Esophagus (tissue), 2 donors: ENCODE measurements around the gene CDKAL1. TPM values are rescaled to one million over a fixed set of nuclear protein-coding genes. Genes with fewer than 3 reads are reported as not detected.
"Not testable (repeated sequence)": the region's sequence is repeated elsewhere in the genome, so short reads cannot be mapped to it uniquely, and the experiment has no call there.

ENCODE experiments used
- H3K27ac ChIP-seq, 2 donors: one replicate each; pipeline ENCODE4 v1.5.1; 2013; ENCODE audit warnings: low read depth in 2 of 2, mild to moderate bottlenecking in 2 of 2, inconsistent platforms in 1 of 2, low read length in 1 of 2, moderate library complexity in 1 of 2
- H3K27me3 ChIP-seq, 2 donors: one replicate each; pipeline ENCODE4 v1.6.1; 2013; ENCODE audit warnings: low read length in 2 of 2, control low read depth in 1 of 2, mild to moderate bottlenecking in 1 of 2; ENCODE audit not compliant: insufficient read depth in 2 of 2, control insufficient read depth in 1 of 2
- H3K36me3 ChIP-seq, 2 donors: one replicate each; pipeline ENCODE4 v1.6.1; 2013; ENCODE audit warnings: low read length in 1 of 2; ENCODE audit not compliant: control insufficient read depth in 2 of 2, insufficient read depth in 2 of 2
- H3K4me1 ChIP-seq, 2 donors: one replicate each; pipeline ENCODE4 v1.6.1; 2013; ENCODE audit warnings: low read length in 1 of 2; ENCODE audit not compliant: control insufficient read depth in 2 of 2, insufficient read depth in 2 of 2
- H3K4me3 ChIP-seq, 2 donors: one replicate each; pipeline ENCODE4 v1.5.1; 2013; ENCODE audit warnings: low read length in 2 of 2, mild to moderate bottlenecking in 2 of 2, low read depth in 1 of 2, moderate library complexity in 1 of 2
- H3K9me3 ChIP-seq, 2 donors: one replicate each; pipeline ENCODE4 v1.6.1; 2013; ENCODE audit warnings: mild to moderate bottlenecking in 2 of 2, low read depth in 1 of 2, low read length in 1 of 2, moderate library complexity in 1 of 2; ENCODE audit not compliant: control insufficient read depth in 2 of 2, insufficient read depth in 1 of 2
- WGBS, 2 donors: extraction: QIAGEN DNeasy Blood & Tissue Kit; methylation state at CpG; one replicate each; pipeline ENCODE4 v1.1.7; 2013; 5-methylcytosine and 5-hydroxymethylcytosine counted together
- polyA plus RNA-seq, 2 donors: library from polyadenylated mRNA; stranded (reverse); fragments of 200-250 nt; gene quantifications; one replicate each; pipeline ENCODE4 v1.2.3, GENCODE V29; 2013
- donor health status: healthy with polysubstance abuse.
- donor health status: Bipolar disorder and iron deficiency.

Gene CDKAL1
- polyA plus RNA-seq, 2 donors: 3.5 TPM

DNA sequence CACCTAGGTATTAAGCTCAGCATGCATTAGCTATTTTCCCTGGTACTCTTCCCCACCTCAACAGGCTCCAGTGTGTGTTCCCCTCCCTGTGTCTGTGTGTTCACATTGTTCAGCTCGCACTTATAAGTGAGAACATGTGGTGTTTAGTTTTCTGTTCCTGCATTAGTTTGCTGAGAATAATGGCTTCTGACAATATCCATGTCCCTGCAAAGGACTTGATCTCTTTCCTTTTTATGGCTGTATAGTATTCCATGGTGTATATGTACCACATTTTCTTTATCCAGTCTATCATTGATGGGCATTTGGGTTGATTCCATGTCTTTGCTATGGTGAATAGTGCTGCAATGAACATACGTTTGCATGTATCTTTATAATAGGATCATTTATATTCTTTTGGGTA, 521.2 kb downstream of the CDKAL1 start:
- H3K27me3 ChIP-seq, H3K36me3 ChIP-seq: not testable (repeated sequence)
- 96 to 100% methylated on average over 2 of the region's 2 CpGs for WGBS, 2 donors

GRCh38 chr6:21061892-21062291, 527.6 kb downstream of the CDKAL1 start:
- Histone ChIP-seq H3K27me3 (no peaks in the 10 kb centered on the region), H3K27ac (no peak overlapping the region), H3K9me3 (peaks cover 3 to 4% of the 10 kb centered on the region in 2 donors), H3K4me1 (peaks cover 0 to 3% of the 10 kb centered on the region in 2 donors), H3K4me3 (no peak overlapping the region), H3K36me3 (no peaks in the 10 kb centered on the region)

More for the DNA sequence above, 521.2 kb downstream of the CDKAL1 start:
- not testable (repeated sequence) for H3K4me1 ChIP-seq, H3K4me3 ChIP-seq, H3K27ac ChIP-seq, H3K9me3 ChIP-seq

GRCh38 chr6:21064756-21065340, 530.6 kb downstream of the CDKAL1 start:
- Histone ChIP-seq H3K9me3 (no peaks in the 10 kb centered on the region), H3K4me3 (no peak overlapping the region), H3K4me1 (no peaks in the 10 kb centered on the region), H3K36me3 (no peaks in the 10 kb centered on the region), H3K27me3 (no peaks in the 10 kb centered on the region), H3K27ac (no peak overlapping the region)
- 28 to 46% methylated on average over 1 of the region's 1 CpG for WGBS, 2 donors

DNA sequence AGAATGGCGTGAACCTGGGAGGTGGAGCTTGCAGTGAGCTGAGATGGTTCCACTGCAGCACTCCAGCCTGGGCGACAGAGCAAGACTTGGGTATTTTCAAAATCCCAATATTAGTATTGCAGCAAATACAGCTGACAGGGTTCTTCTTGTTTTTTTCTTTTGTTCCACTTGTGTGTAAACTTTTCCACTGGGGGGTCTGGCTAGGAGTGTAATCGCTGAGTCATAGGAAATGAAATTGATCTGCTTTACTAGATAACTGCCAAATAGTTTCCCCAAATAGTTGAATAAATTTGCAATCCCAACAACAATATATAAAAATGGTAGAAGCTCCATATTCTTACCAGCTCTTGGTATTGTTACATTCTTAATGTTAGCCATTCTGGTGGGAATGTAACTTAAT, 533.3 kb downstream of the CDKAL1 start:
- H3K4me3 ChIP-seq: no peak overlapping the region
- no peaks in the 10 kb centered on the region for H3K9me3 ChIP-seq
- no peaks in the 10 kb centered on the region for H3K4me1 ChIP-seq
- no peak overlapping the region for H3K27ac ChIP-seq
- 87 to 90% methylated on average over 3 of the region's 3 CpGs for WGBS, 2 donors
- no peaks in the 10 kb centered on the region for H3K27me3 ChIP-seq
- H3K36me3 ChIP-seq: no peaks in the 10 kb centered on the region

DNA sequence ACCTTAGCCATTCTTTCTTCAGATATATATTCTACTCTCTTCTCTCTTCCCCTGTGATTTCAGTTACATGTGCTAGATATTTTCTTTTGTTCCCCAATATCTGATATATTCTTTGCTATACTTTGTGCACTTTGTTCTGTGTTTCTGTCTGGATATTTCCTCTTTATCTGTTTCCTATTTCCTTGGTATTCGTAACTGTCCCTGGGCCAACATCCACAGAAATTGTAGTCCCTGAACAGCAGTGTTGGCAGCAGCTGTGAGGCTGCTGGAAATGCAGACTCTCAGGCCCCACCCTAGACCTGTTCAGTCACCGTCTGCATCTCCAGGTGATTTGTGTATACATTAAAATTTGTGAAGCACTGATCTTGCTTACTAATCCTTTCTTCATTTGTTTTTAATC, 536.4 kb downstream of the CDKAL1 start:
- Histone ChIP-seq H3K4me1 (no peaks in the 10 kb centered on the region), H3K27me3 (no peaks in the 10 kb centered on the region), H3K27ac (no peak overlapping the region), H3K9me3 (no peaks in the 10 kb centered on the region), H3K36me3 (no peaks in the 10 kb centered on the region), H3K4me3 (no peak overlapping the region)
- WGBS, 2 donors: 68 to 75% methylated on average over 2 of the region's 2 CpGs

- Histone ChIP-seq H3K27ac (no peak overlapping the region), H3K4me3 (no peak overlapping the region), H3K27me3 (no peaks in the 10 kb centered on the region), H3K9me3 (no peaks in the 10 kb centered on the region), H3K36me3 (no peaks in the 10 kb centered on the region), H3K4me1 (no peaks in the 10 kb centered on the region)
- WGBS, 2 donors: 88 to 93% methylated on average over 8 of the region's 8 CpGs
Observed at GRCh38 chr6:21071780-21072468, 537.7 kb downstream of the CDKAL1 start.

DNA sequence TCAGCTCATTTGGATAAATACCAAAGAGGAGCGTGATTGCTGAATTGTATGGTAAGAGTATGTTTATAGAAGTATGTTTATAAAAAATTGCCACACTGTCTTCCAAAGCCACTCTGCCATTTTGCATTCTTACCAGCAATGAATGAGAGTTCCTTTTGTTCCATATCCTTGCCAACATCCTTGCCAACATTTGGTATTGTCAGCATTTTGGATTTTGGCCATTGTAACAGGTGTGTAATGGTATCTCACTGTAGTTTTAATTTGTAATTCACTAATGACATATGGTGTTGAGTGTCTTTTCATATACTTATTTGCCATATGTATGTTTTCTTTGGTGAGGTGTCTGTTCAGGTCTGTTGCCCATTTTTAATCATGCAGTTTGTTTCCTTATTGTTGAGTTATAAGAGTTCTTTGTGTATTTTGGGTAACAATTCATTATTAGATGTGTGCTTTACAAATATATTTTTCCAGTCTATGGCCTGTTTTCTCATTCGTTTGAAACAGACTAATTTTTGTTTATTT, 539.1 kb downstream of the CDKAL1 start:
- no peaks in the 10 kb centered on the region for H3K36me3 ChIP-seq
- WGBS, 2 donors: 89 to 94% methylated on average over 2 of the region's 2 CpGs

DNA sequence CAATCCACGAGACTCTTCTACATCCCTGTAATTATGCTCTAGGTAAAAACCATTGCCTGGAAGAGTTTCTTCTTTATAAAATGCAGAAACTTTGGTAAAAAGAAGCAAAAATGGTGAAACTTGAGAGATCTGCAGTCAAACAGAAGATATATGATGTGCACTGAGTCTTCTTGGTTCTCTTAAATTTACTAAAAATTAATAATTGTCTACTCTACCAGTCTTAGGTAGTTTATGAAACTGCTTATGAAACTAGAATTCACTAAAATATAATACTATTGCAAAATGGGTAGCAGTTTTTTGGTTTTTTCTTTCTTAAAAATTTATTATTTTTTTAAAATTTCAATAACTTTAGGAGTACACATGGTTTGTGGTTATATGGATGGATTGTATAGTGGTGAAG, 540.2 kb downstream of the CDKAL1 start:
- Histone ChIP-seq H3K4me1 (no peaks in the 10 kb centered on the region), H3K27ac (no peak overlapping the region), H3K27me3 (no peaks in the 10 kb centered on the region), H3K36me3 (no peaks in the 10 kb centered on the region), H3K9me3 (no peaks in the 10 kb centered on the region), H3K4me3 (no peak overlapping the region)
- WGBS, 2 donors: 97 to 98% methylated on average over 1 of the region's 1 CpG

More for the DNA sequence above, 539.1 kb downstream of the CDKAL1 start:
- H3K4me1 ChIP-seq: no peaks in the 10 kb centered on the region
- no peak overlapping the region for H3K27ac ChIP-seq
- no peak overlapping the region for H3K4me3 ChIP-seq
- no peaks in the 10 kb centered on the region for H3K27me3 ChIP-seq
- no peaks in the 10 kb centered on the region for H3K9me3 ChIP-seq

GRCh38 chr6:21075986-21076385, 541.7 kb downstream of the CDKAL1 start:
- WGBS, 2 donors: 89 to 97% methylated on average over 2 of the region's 2 CpGs
- H3K36me3 ChIP-seq: no peaks in the 10 kb centered on the region
- no peaks in the 10 kb centered on the region for H3K27me3 ChIP-seq
- no peaks in the 10 kb centered on the region for H3K9me3 ChIP-seq
- H3K27ac ChIP-seq: no peak overlapping the region
- H3K4me1 ChIP-seq: no peaks in the 10 kb centered on the region
- H3K4me3 ChIP-seq: no peak overlapping the region

DNA sequence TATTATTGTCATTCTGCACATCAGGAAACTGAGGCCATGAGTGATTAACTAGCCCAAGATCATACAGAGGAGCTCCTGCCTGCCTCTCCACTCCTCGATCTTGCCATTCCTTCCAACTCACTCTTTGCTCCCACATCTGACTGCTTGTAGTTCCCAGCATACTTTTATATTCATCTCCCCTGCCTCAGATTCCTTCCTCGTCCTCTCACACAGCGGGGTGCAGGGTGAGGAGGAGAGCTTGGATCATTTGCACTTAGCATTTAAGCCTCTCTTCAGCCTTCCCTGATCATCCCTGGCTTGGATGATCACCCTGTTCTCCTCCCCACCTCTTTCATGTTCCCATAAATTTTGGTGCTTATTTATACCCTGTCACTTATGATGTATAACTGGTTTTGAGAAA, 544.2 kb downstream of the CDKAL1 start:
- H3K27me3 ChIP-seq: no peaks in the 10 kb centered on the region
- WGBS, 2 donors: 95 to 97% methylated on average over 3 of the region's 3 CpGs
- no peaks in the 10 kb centered on the region for H3K9me3 ChIP-seq
- no peaks in the 10 kb centered on the region for H3K36me3 ChIP-seq
- no peak overlapping the region for H3K27ac ChIP-seq
- no peaks in the 10 kb centered on the region for H3K4me1 ChIP-seq
- no peak overlapping the region for H3K4me3 ChIP-seq
